ENCODE measurements around the gene GSK3B. TPM values are rescaled to one million over a fixed set of nuclear protein-coding genes. Genes with fewer than 3 reads are reported as not detected.

GSK3B gene
- total RNA-seq, 1 donor from 2014 or later: 65.4 TPM

- peaks cover 13% of the 10 kb centered on the region for H3K4me1 Mint-ChIP-seq
- peaks cover 4% of the 10 kb centered on the region for H3K9me3 Mint-ChIP-seq
- H3K27ac Mint-ChIP-seq: no peak overlapping the region
- no peak for TF ChIP-seq CTCF (IDR thresholded peaks at IDR 0.05; ENCODE audit: unreplicated experiment)
- H3K27me3 Mint-ChIP-seq (ENCODE audit: low read depth): no peaks in the 10 kb centered on the region
- peaks cover 14% of the 10 kb centered on the region for H3K36me3 Mint-ChIP-seq
- DNase-seq (ENCODE audit: low spot score in 2 of 2, unreplicated experiment in 2 of 2): no peak
- H3K4me3 Mint-ChIP-seq: no peak overlapping the region
Measured at GRCh38 chr3:120103276-120103675, 9.0 kb upstream of the GSK3B start.

GRCh38 chr3:120102674-120103073, 8.4 kb upstream of the GSK3B start:
- Mint-ChIP-seq H3K27me3 (ENCODE audit: low read depth) (no peaks in the 10 kb centered on the region), H3K27ac (no peak overlapping the region), H3K4me1 (peaks cover 13% of the 10 kb centered on the region), H3K4me3 (no peak overlapping the region), H3K36me3 (peaks cover 14% of the 10 kb centered on the region), H3K9me3 (peaks cover 4% of the 10 kb centered on the region)
- no peak for TF ChIP-seq CTCF (IDR thresholded peaks at IDR 0.05; ENCODE audit: unreplicated experiment)
- DNase-seq (ENCODE audit: low spot score in 2 of 2, unreplicated experiment in 2 of 2): no peak

- Mint-ChIP-seq H3K9me3 (peaks cover 4% of the 10 kb centered on the region), H3K36me3 (peaks cover 14% of the 10 kb centered on the region), H3K4me1 (peaks cover 15% of the 10 kb centered on the region), H3K27ac (peak overlapping the region; percentile 8), H3K4me3 (no peak overlapping the region), H3K27me3 (ENCODE audit: low read depth) (no peaks in the 10 kb centered on the region)
- DNase-seq (ENCODE audit: low spot score in 2 of 2, unreplicated experiment in 2 of 2): no peak
- no peak for TF ChIP-seq CTCF (IDR thresholded peaks at IDR 0.05; ENCODE audit: unreplicated experiment)
Measured at GRCh38 chr3:120102232-120102631, 8.0 kb upstream of the GSK3B start.

GRCh38 chr3:120101624-120102023, 7.4 kb upstream of the GSK3B start:
- Mint-ChIP-seq H3K27ac (no peak overlapping the region), H3K9me3 (peaks cover 4% of the 10 kb centered on the region), H3K27me3 (ENCODE audit: low read depth) (no peaks in the 10 kb centered on the region), H3K4me1 (peaks cover 20% of the 10 kb centered on the region), H3K4me3 (no peak overlapping the region), H3K36me3 (peaks cover 14% of the 10 kb centered on the region)
- no peak for TF ChIP-seq CTCF (IDR thresholded peaks at IDR 0.05; ENCODE audit: unreplicated experiment)
- DNase-seq (ENCODE audit: low spot score in 2 of 2, unreplicated experiment in 2 of 2): no peak

- Mint-ChIP-seq H3K4me1 (peaks cover 27% of the 10 kb centered on the region), H3K27ac (peak overlapping the region; percentile 19), H3K36me3 (peaks cover 11% of the 10 kb centered on the region), H3K9me3 (peaks cover 4% of the 10 kb centered on the region), H3K27me3 (ENCODE audit: low read depth) (no peaks in the 10 kb centered on the region), H3K4me3 (no peak overlapping the region)
- TF ChIP-seq CTCF (IDR thresholded peaks at IDR 0.05; ENCODE audit: unreplicated experiment): no peak
- no peak for DNase-seq (ENCODE audit: low spot score in 2 of 2, unreplicated experiment in 2 of 2)
Measured at GRCh38 chr3:120100711-120101110, 6.5 kb upstream of the GSK3B start.

GRCh38 chr3:120098710-120099109, 4.5 kb upstream of the GSK3B start:
- Mint-ChIP-seq H3K9me3 (no peaks in the 10 kb centered on the region), H3K4me1 (peaks cover 29% of the 10 kb centered on the region), H3K27ac (peak overlapping the region; percentile 64), H3K36me3 (peaks cover 9% of the 10 kb centered on the region), H3K4me3 (no peak overlapping the region), H3K27me3 (ENCODE audit: low read depth) (no peaks in the 10 kb centered on the region)
- TF ChIP-seq CTCF (IDR thresholded peaks at IDR 0.05; ENCODE audit: unreplicated experiment): no peak
- no peak for DNase-seq (ENCODE audit: low spot score in 2 of 2, unreplicated experiment in 2 of 2)
